HepG2 (cell line): ENCODE measurements around the gene PLK3. TPM values are rescaled to one million over a fixed set of nuclear protein-coding genes. Genes with fewer than 3 reads are reported as not detected.
A peak's percentile ranks its signal among the peaks of the same experiment; 100 is the strongest.

Experiments
- DPF2 ChIP-seq: sonication (generic); formaldehyde crosslinking; IDR thresholded peaks from 2 replicates; pipeline ENCODE4 v1.4.0; 2020; ENCODE audit warnings: mild to moderate bottlenecking, low read depth, missing genetic modification reagents, borderline replicate concordance
- E2F2 ChIP-seq: sonication (generic); formaldehyde crosslinking; IDR thresholded peaks from 2 replicates; pipeline ENCODE4 v1.4.0; 2020; ENCODE audit warnings: missing genetic modification reagents, borderline replicate concordance
- EEA1 ChIP-seq: sonication (generic); formaldehyde crosslinking; IDR thresholded peaks from 2 replicates; pipeline ENCODE4 v1.5.1; 2020; ENCODE audit warnings: mild to moderate bottlenecking, missing genetic modification reagents, borderline replicate concordance
- JARID2 ChIP-seq: sonication (generic); formaldehyde crosslinking; IDR thresholded peaks from 2 replicates; pipeline ENCODE4 v1.8.1; 2023; ENCODE audit warnings: missing genetic modification reagents, inconsistent platforms; ENCODE audit not compliant: insufficient replicate concordance
- KAT2B ChIP-seq: fragments of 150-350 bp; IDR thresholded peaks from 2 replicates; pipeline ENCODE4 v1.6.1; 2014; ENCODE audit warnings: low read depth, low read length, borderline replicate concordance
- NR1H2 ChIP-seq: sonication (generic); formaldehyde crosslinking; IDR thresholded peaks from 2 replicates; pipeline ENCODE4 v1.8.1; 2022; ENCODE audit warnings: low read depth, missing genetic modification reagents, borderline replicate concordance
- RARA ChIP-seq: IDR thresholded peaks from 2 replicates; pipeline ENCODE4 v1.6.1; 2016; ENCODE audit warnings: missing genetic modification reagents, missing compliant biosample characterization
- SAP130 ChIP-seq: IDR thresholded peaks from 2 replicates; pipeline ENCODE4 v1.6.1; 2016; ENCODE audit warnings: low read depth
- SOX6 ChIP-seq, 2 experiments: fragments of 450-650 bp in 1 of 2; sonication (generic) in 1 of 2; formaldehyde crosslinking in 1 of 2; IDR thresholded peaks; 2 replicates each; pipeline versions ENCODE4 v1.4.0 to v1.6.1; 2017 to 2020; ENCODE audit warnings: antibody characterized with exemption in 1 of 2, mild to moderate bottlenecking in 1 of 2, missing genetic modification reagents in 1 of 2
- STAG1 ChIP-seq: sonication (generic); formaldehyde crosslinking; IDR thresholded peaks from 2 replicates; pipeline ENCODE4 v1.4.0; 2020; ENCODE audit warnings: missing genetic modification reagents
- ZBTB38 ChIP-seq: sonication (generic); formaldehyde crosslinking; IDR thresholded peaks from 2 replicates; pipeline ENCODE4 v1.5.1; 2020; ENCODE audit warnings: mild to moderate bottlenecking, missing genetic modification reagents
- ZNF574 ChIP-seq: sonication (generic); formaldehyde crosslinking; IDR thresholded peaks from 2 replicates; pipeline ENCODE4 v1.4.0; 2020; ENCODE audit warnings: missing genetic modification reagents
- ZZZ3 ChIP-seq: sonication (generic); formaldehyde crosslinking; IDR thresholded peaks from 2 replicates; pipeline ENCODE4 v1.4.0; 2020; ENCODE audit warnings: missing genetic modification reagents, mild to moderate bottlenecking, borderline replicate concordance
- polyA plus RNA-seq, 8 experiments: library from polyadenylated mRNA; depleted of rRNA in 3 of 8; stranded (reverse) in 7 of 8; unstranded in 1 of 8; fragments of >200 nt; fragmentation: Illumina TruSeq in 4 of 8; extraction: Trizol in 4 of 8; gene quantifications; 2 replicates each; pipeline versions ENCODE4 v1.2.1 to v1.2.3, GENCODE V29; 2011 to 2016; ENCODE audit warnings: low read depth in 4 of 8, missing spikeins in 1 of 8, mixed read lengths in 1 of 8; ENCODE audit not compliant: insufficient read depth in 1 of 8
- total RNA-seq, 5 experiments: library from RNA; depleted of rRNA; stranded (reverse); fragments of >200 nt; fragmentation: Illumina TruSeq; extraction: Trizol; gene quantifications; 2 replicates each; pipeline ENCODE4 v1.2.3, GENCODE V29; 2016; ENCODE audit warnings: low read depth in 1 of 5
- TF ChIP-seq, protein P1 (sequence below): sonication (generic); IDR thresholded peaks from 2 replicates; pipeline ENCODE4 v1.6.1; 2016; ENCODE audit warnings: low read depth, borderline replicate concordance
- TF ChIP-seq, protein P2 (sequence below): IDR thresholded peaks from 2 replicates; pipeline ENCODE4 v1.6.1; 2016
- TF ChIP-seq, protein P3 (sequence below): sonication (generic); formaldehyde crosslinking; IDR thresholded peaks from 2 replicates; pipeline ENCODE4 v1.9.0; 2021; ENCODE audit warnings: missing genetic modification reagents, mild to moderate bottlenecking, borderline replicate concordance
- TF ChIP-seq, protein P4 (sequence below): sonication (generic); formaldehyde crosslinking; IDR thresholded peaks from 2 replicates; pipeline ENCODE4 v1.8.0; 2022; ENCODE audit warnings: missing genetic modification reagents, mild to moderate bottlenecking, moderate library complexity, borderline replicate concordance

Gene PLK3
- total and polyA plus RNA-seq, 2 of the 13 experiments (the other 11 are each of a cell fraction or from before 2014, with no cell fraction given) = 9.8 to 16.9 TPM

DNA sequence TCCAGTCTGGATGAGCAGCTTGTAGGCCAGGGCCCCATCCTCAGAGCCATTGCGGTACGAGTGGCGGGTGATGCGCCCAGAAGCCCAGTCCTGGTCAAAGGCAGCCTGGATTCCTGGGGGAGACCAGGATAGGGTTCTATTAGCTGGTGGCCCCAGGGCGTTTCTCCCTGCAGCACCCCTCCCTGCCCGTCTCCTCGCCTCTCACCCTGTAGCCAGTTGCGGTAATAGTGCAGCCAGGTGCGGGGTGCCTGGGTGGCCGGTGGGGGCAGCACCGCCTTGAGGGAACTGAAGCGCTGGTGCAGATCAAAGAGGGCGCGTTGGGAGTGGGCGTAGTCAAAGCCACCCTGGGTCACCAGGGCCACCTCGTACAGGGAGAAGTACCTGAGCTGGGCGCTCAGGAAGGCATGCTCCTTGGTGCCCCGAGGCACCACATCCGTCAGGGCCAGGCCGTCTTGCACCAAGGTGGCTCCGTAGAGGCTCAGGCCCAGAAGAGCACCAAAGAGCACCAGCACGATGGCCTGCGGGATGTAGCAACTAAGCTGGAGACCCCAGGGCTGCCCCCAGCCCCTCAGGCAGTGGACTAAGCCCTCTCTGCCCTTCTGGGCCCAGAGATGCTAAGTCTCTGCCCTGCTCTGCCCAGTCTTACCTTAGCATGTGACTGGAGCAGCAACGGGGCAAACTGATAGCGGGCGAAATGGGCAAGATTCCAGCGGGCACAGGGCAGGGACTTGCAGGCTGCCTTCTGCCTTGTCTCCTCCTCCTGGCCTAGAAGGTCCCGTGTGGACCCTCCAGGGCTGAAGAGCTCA lies 27.2 kb downstream of the PLK3 start (continued):
- TF ChIP-seq E2F2 (no peak), KAT2B (no peak), SAP130 (CRISPR knock-in tag) (peak; percentile 77; the same call in 1 of the 2 replicates), ZBTB38 (CRISPR knock-in tag) (no peak; the same call in 1 of the 2 replicates), NR1H2 (CRISPR knock-in tag) (no peak), JARID2 (CRISPR knock-in tag) (no peak), STAG1 (CRISPR knock-in tag) (peak; percentile 73), ZNF574 (CRISPR knock-in tag) (peak; percentile 74), DPF2 (CRISPR knock-in tag) (0 out of 2 replicates have a peak, but pooled peaks have one; percentile 23), SOX6 (IDR thresholded peaks at IDR 0.05) (no peak), SOX6 (CRISPR knock-in tag; IDR thresholded peaks at IDR 0.05) (peak; percentile 61), ZZZ3 (CRISPR knock-in tag) (no peak), EEA1 (CRISPR knock-in tag) (0 out of 2 replicates have a peak, but pooled peaks have one; percentile 15), RARA (peak; percentile 33; the same call in 1 of the 2 replicates)
- TF ChIP-seq, protein P1, sequence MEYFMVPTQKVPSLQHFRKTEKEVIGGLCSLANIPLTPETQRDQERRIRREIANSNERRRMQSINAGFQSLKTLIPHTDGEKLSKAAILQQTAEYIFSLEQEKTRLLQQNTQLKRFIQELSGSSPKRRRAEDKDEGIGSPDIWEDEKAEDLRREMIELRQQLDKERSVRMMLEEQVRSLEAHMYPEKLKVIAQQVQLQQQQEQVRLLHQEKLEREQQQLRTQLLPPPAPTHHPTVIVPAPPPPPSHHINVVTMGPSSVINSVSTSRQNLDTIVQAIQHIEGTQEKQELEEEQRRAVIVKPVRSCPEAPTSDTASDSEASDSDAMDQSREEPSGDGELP = peak; percentile 43; the same call in 1 of the 2 replicates
- TF ChIP-seq, protein P2, sequence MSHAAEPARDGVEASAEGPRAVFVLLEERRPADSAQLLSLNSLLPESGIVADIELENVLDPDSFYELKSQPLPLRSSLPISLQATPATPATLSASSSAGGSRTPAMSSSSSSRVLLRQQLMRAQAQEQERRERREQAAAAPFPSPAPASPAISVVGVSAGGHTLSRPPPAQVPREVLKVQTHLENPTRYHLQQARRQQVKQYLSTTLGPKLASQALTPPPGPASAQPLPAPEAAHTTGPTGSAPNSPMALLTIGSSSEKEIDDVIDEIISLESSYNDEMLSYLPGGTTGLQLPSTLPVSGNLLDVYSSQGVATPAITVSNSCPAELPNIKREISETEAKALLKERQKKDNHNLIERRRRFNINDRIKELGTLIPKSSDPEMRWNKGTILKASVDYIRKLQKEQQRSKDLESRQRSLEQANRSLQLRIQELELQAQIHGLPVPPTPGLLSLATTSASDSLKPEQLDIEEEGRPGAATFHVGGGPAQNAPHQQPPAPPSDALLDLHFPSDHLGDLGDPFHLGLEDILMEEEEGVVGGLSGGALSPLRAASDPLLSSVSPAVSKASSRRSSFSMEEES = no peak
- TF ChIP-seq, protein P3, sequence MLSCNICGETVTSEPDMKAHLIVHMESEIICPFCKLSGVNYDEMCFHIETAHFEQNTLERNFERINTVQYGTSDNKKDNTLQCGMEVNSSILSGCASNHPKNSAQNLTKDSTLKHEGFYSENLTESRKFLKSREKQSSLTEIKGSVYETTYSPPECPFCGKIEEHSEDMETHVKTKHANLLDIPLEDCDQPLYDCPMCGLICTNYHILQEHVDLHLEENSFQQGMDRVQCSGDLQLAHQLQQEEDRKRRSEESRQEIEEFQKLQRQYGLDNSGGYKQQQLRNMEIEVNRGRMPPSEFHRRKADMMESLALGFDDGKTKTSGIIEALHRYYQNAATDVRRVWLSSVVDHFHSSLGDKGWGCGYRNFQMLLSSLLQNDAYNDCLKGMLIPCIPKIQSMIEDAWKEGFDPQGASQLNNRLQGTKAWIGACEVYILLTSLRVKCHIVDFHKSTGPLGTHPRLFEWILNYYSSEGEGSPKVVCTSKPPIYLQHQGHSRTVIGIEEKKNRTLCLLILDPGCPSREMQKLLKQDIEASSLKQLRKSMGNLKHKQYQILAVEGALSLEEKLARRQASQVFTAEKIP (CRISPR knock-in tag) = no peak
- TF ChIP-seq, protein P4, sequence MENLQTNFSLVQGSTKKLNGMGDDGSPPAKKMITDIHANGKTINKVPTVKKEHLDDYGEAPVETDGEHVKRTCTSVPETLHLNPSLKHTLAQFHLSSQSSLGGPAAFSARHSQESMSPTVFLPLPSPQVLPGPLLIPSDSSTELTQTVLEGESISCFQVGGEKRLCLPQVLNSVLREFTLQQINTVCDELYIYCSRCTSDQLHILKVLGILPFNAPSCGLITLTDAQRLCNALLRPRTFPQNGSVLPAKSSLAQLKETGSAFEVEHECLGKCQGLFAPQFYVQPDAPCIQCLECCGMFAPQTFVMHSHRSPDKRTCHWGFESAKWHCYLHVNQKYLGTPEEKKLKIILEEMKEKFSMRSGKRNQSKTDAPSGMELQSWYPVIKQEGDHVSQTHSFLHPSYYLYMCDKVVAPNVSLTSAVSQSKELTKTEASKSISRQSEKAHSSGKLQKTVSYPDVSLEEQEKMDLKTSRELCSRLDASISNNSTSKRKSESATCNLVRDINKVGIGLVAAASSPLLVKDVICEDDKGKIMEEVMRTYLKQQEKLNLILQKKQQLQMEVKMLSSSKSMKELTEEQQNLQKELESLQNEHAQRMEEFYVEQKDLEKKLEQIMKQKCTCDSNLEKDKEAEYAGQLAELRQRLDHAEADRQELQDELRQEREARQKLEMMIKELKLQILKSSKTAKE (CRISPR knock-in tag) = no peak
